Liver (tissue), 10 donors: Measurements from ENCODE around the gene SAA1. TPM values are rescaled to one million over a fixed set of nuclear protein-coding genes. Genes with fewer than 3 reads are reported as not detected.

Source experiments
- DNase-seq: peaks from one replicate; pipeline ENCODE4 v3.0.0-alpha.2; 2017; ENCODE audit warnings: low spot score
- H3K27ac ChIP-seq, 2 donors: one replicate each; pipeline ENCODE4 v1.7.0; 2013; ENCODE audit warnings: inconsistent platforms in 2 of 2, low read length in 2 of 2, control low read depth in 1 of 2, low read depth in 1 of 2, mild to moderate bottlenecking in 1 of 2
- H3K27me3 ChIP-seq, 4 donors: one replicate each; pipeline versions ENCODE4 v1.6.1 to v1.7.0; 2013; ENCODE audit warnings: low read length in 3 of 4, inconsistent platforms in 1 of 4, mild to moderate bottlenecking in 1 of 4, moderate library complexity in 1 of 4; ENCODE audit not compliant: control insufficient read depth in 4 of 4, insufficient read depth in 4 of 4
- H3K36me3 ChIP-seq, 4 donors: one replicate each; pipeline versions ENCODE4 v1.6.1 to v1.7.0; 2013; ENCODE audit warnings: low read length in 3 of 4, mild to moderate bottlenecking in 3 of 4, low read depth in 1 of 4, moderate library complexity in 1 of 4; ENCODE audit not compliant: control insufficient read depth in 4 of 4, insufficient read depth in 3 of 4
- H3K4me1 ChIP-seq, 4 donors: one replicate each; pipeline versions ENCODE4 v1.6.1 to v1.7.0; 2013; ENCODE audit warnings: low read length in 3 of 4, mild to moderate bottlenecking in 3 of 4, moderate library complexity in 1 of 4; ENCODE audit not compliant: control insufficient read depth in 4 of 4, insufficient read depth in 4 of 4
- H3K4me3 ChIP-seq, 3 donors: one replicate each; pipeline versions ENCODE4 v1.6.1 to v1.7.0; 2013; ENCODE audit warnings: low read length in 3 of 3, control low read depth in 1 of 3, low read depth in 1 of 3, mild to moderate bottlenecking in 1 of 3
- H3K9ac ChIP-seq, 2 donors: one replicate each; pipeline ENCODE4 v1.7.0; 2013; ENCODE audit warnings: low read length in 2 of 2, mild to moderate bottlenecking in 2 of 2, moderate library complexity in 2 of 2, control low read depth in 1 of 2, low read depth in 1 of 2
- H3K9me3 ChIP-seq, 4 donors: one replicate each; pipeline versions ENCODE4 v1.6.1 to v1.7.0; 2013; ENCODE audit warnings: low read length in 3 of 4; ENCODE audit not compliant: control insufficient read depth in 4 of 4
- FOXA1 ChIP-seq: IDR thresholded peaks from 2 replicates; pipeline ENCODE4 v1.6.1; 2016; ENCODE audit warnings: antibody characterized with exemption
- FOXA2 ChIP-seq: IDR thresholded peaks from 2 replicates; pipeline ENCODE4 v1.6.1; 2016; ENCODE audit warnings: antibody characterized with exemption
- HNF4A ChIP-seq, 2 donors: conservative IDR thresholded peaks; 2 replicates each; pipeline ENCODE4 v1.6.1; 2016; ENCODE audit warnings: antibody characterized with exemption in 2 of 2, mild to moderate bottlenecking in 2 of 2
- HNF4G ChIP-seq: IDR thresholded peaks from 2 replicates; pipeline ENCODE4 v1.6.1; 2016; ENCODE audit warnings: antibody characterized with exemption
- JUND ChIP-seq, 2 donors: IDR thresholded peaks; 2 replicates each; pipeline ENCODE4 v1.6.1; 2016; ENCODE audit warnings: antibody characterized with exemption in 2 of 2
- NR2F2 ChIP-seq: IDR thresholded peaks from 2 replicates; pipeline ENCODE4 v1.6.1; 2016; ENCODE audit warnings: antibody characterized with exemption
- RXRA ChIP-seq, 2 donors: IDR thresholded peaks; 2 replicates each; pipeline ENCODE4 v1.6.1; 2017 to 2018; ENCODE audit warnings: antibody characterized with exemption in 2 of 2, mild to moderate bottlenecking in 1 of 2
- SP1 ChIP-seq: IDR thresholded peaks from 2 replicates; pipeline ENCODE4 v1.6.1; 2018; ENCODE audit warnings: antibody characterized with exemption, mild to moderate bottlenecking
- TAF1 ChIP-seq: conservative IDR thresholded peaks from 2 replicates; pipeline ENCODE4 v1.6.1; 2016; ENCODE audit warnings: antibody characterized with exemption, mild to moderate bottlenecking
- YY1 ChIP-seq: IDR thresholded peaks from 2 replicates; pipeline ENCODE4 v1.6.1; 2016; ENCODE audit warnings: antibody characterized with exemption, mild to moderate bottlenecking
- WGBS: extraction: QIAGEN DNeasy Blood & Tissue Kit; methylation state at CpG from one replicate; pipeline ENCODE4 v1.1.7; 2013; 5-methylcytosine and 5-hydroxymethylcytosine counted together
- polyA plus RNA-seq, 2 donors: library from polyadenylated mRNA; stranded (reverse) in 1 of 2; unstranded in 1 of 2; fragments of 200-250 nt in 1 of 2; fragments of >200 nt in 1 of 2; fragmentation: Nextera tagmentation in 1 of 2; extraction: Ambion mirVana in 1 of 2; gene quantifications; one replicate each; pipeline versions ENCODE4 v1.2.1 to v1.2.3, GENCODE V29; 2013 to 2015
- small RNA-seq: library from RNA; depleted of rRNA; stranded (forward); fragments of <200 nt; gene quantifications from one replicate; pipeline ENCODE3, GENCODE V24; 2014
- total RNA-seq, 2 donors: library from RNA; depleted of rRNA; stranded (reverse); fragments of >200 nt; gene quantifications; one replicate each; pipeline ENCODE4 v1.2.3, GENCODE V29; 2014
- TF ChIP-seq, protein P1 (sequence below): IDR thresholded peaks from 2 replicates; pipeline ENCODE4 v1.6.1; 2016; ENCODE audit warnings: antibody characterized with exemption
- TF ChIP-seq, protein P2 (sequence below): fragments of 150-350 bp; IDR thresholded peaks from 2 replicates; pipeline ENCODE4 v1.5.1; 2017; ENCODE audit warnings: improper control_type of control experiment, low read depth, low read length; ENCODE audit not compliant: missing input control
- TF ChIP-seq, protein P3 (sequence below): IDR thresholded peaks from 2 replicates; pipeline ENCODE4 v1.6.1; 2016; ENCODE audit warnings: antibody characterized with exemption
- TF ChIP-seq, protein P4 (sequence below): IDR thresholded peaks from 2 replicates; pipeline ENCODE4 v1.6.1; 2016; ENCODE audit warnings: antibody characterized with exemption, mild to moderate bottlenecking
- donor health status: healthy.
- donor health status: healthy.
- donor health status: healthy.
- donor health status: healthy.
- donor health status: healthy.

SAA1 gene
- total and polyA plus RNA-seq, 4 donors = 20.4 to 33,277 (median 21,062) TPM

DNA sequence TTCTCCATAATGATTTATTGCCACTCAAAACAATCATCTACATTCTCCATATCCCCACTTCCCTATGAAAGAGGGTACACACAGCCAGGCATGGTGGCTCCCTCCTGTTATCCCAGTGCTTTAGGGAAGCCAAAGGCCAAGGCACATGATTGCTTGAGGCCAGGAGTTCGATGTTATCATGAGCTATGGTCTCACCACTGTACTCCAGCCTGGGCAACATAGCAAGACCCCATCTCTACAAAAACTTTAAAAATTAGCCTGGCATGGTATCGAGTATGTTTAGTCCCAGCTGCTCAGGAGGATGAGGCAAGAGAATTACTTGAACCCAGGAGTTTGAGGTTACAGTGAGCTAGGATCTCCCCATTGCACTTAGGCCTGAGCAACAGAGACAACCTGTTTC is 49.8 kb downstream of the SAA1 start:
- Histone ChIP-seq H3K36me3 (peaks cover 0 to 4% (median 0%) of the 10 kb centered on the region in 4 donors), H3K9ac (no peak overlapping the region), H3K27me3 (no peaks in the 10 kb centered on the region), H3K9me3 (no peaks in the 10 kb centered on the region), H3K4me1 (peaks cover 3 to 17% (median 10%) of the 10 kb centered on the region in 4 donors), H3K4me3 (no peak overlapping the region), H3K27ac (no peak overlapping the region)
- DNase-seq = no peak
- TF ChIP-seq NR2F2 (no peak), YY1 (no peak), HNF4A (conservative IDR thresholded peaks at IDR 0.05) (no peak), JUND (IDR thresholded peaks at IDR 0.05) (no peak), HNF4G (no peak), RXRA (IDR thresholded peaks at IDR 0.05) (no peak), FOXA2 (no peak), FOXA1 (no peak), TAF1 (no peak), SP1 (no peak)
- TF ChIP-seq, protein P1, sequence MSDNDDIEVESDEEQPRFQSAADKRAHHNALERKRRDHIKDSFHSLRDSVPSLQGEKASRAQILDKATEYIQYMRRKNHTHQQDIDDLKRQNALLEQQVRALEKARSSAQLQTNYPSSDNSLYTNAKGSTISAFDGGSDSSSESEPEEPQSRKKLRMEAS = no peak
- TF ChIP-seq, protein P2, sequence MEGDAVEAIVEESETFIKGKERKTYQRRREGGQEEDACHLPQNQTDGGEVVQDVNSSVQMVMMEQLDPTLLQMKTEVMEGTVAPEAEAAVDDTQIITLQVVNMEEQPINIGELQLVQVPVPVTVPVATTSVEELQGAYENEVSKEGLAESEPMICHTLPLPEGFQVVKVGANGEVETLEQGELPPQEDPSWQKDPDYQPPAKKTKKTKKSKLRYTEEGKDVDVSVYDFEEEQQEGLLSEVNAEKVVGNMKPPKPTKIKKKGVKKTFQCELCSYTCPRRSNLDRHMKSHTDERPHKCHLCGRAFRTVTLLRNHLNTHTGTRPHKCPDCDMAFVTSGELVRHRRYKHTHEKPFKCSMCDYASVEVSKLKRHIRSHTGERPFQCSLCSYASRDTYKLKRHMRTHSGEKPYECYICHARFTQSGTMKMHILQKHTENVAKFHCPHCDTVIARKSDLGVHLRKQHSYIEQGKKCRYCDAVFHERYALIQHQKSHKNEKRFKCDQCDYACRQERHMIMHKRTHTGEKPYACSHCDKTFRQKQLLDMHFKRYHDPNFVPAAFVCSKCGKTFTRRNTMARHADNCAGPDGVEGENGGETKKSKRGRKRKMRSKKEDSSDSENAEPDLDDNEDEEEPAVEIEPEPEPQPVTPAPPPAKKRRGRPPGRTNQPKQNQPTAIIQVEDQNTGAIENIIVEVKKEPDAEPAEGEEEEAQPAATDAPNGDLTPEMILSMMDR = no peak
- TF ChIP-seq, protein P3, sequence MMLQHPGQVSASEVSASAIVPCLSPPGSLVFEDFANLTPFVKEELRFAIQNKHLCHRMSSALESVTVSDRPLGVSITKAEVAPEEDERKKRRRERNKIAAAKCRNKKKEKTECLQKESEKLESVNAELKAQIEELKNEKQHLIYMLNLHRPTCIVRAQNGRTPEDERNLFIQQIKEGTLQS = no peak
- TF ChIP-seq, protein P4, sequence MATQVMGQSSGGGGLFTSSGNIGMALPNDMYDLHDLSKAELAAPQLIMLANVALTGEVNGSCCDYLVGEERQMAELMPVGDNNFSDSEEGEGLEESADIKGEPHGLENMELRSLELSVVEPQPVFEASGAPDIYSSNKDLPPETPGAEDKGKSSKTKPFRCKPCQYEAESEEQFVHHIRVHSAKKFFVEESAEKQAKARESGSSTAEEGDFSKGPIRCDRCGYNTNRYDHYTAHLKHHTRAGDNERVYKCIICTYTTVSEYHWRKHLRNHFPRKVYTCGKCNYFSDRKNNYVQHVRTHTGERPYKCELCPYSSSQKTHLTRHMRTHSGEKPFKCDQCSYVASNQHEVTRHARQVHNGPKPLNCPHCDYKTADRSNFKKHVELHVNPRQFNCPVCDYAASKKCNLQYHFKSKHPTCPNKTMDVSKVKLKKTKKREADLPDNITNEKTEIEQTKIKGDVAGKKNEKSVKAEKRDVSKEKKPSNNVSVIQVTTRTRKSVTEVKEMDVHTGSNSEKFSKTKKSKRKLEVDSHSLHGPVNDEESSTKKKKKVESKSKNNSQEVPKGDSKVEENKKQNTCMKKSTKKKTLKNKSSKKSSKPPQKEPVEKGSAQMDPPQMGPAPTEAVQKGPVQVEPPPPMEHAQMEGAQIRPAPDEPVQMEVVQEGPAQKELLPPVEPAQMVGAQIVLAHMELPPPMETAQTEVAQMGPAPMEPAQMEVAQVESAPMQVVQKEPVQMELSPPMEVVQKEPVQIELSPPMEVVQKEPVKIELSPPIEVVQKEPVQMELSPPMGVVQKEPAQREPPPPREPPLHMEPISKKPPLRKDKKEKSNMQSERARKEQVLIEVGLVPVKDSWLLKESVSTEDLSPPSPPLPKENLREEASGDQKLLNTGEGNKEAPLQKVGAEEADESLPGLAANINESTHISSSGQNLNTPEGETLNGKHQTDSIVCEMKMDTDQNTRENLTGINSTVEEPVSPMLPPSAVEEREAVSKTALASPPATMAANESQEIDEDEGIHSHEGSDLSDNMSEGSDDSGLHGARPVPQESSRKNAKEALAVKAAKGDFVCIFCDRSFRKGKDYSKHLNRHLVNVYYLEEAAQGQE = no peak
- WGBS = 97% methylated on average over 2 of the region's 2 CpGs

DNA sequence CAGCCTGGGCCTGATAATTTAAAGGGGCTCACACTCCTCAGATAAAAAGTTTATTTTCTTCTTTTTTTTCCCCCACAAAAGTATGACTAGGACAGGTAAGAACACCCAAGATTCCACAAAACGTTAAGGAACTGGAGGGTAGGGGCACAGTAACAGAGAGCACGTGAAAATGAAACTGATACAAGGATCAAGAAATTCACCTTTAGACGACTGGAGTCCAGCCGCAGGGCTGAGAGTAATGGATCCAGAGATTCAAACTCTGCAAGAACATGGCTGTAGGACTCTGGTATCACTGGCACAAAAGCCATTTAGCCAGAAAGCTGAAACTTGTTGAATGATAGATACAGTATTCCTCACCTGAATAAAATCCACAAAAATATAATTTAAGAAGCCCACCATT is 51.5 kb downstream of the SAA1 start:
- Histone ChIP-seq H3K9ac (no peak overlapping the region), H3K36me3 (peaks cover 0 to 4% (median 0%) of the 10 kb centered on the region in 4 donors), H3K27ac (no peak overlapping the region), H3K27me3 (no peaks in the 10 kb centered on the region), H3K4me1 (peaks cover 3 to 17% (median 13%) of the 10 kb centered on the region in 4 donors), H3K9me3 (no peaks in the 10 kb centered on the region), H3K4me3 (no peak overlapping the region)
- WGBS = 96% methylated on average over 4 of the region's 4 CpGs
- no peak for DNase-seq
- TF ChIP-seq SP1 (no peak), YY1 (no peak), TAF1 (no peak)

Small RNA genes lying within 50 kb of the gene (small RNA-seq; reads per million reads assigned to genes)
- not detected for gene RNA5SP333
- gene RNA5SP334 = not detected

Other genes starting within 250 kb of the SAA1 start
- gene TPH1, start 220.0 kb upstream of the SAA1 start, total RNA-seq = under 1 TPM; 0.17 to 0.19 TPM
- gene TPH1, start 220.0 kb upstream of the SAA1 start, polyA plus RNA-seq = under 1 TPM; 0.01 to 0.04 TPM
- gene SAAL1, start 160.2 kb upstream of the SAA1 start, total RNA-seq = 10 to 100 TPM in 1 of 2 donors, 1 to 10 TPM in 1; 5.6 to 10.6 TPM
- gene SAAL1, start 160.2 kb upstream of the SAA1 start, polyA plus RNA-seq = 1 to 10 TPM; 3.6 to 4.4 TPM
- not detected for gene MRGPRX3, start 133.7 kb upstream of the SAA1 start, total RNA-seq
- not detected for gene MRGPRX3, start 133.7 kb upstream of the SAA1 start, polyA plus RNA-seq
- gene MRGPRX4, start 93.4 kb upstream of the SAA1 start, total RNA-seq = not detected
- gene MRGPRX4, start 93.4 kb upstream of the SAA1 start, polyA plus RNA-seq = not detected
- gene SAA4, start 29.5 kb upstream of the SAA1 start, total RNA-seq = 100 to 1,000 TPM in 1 of 2 donors, 10 to 100 TPM in 1; 84.9 to 792 TPM
- gene SAA4, start 29.5 kb upstream of the SAA1 start, polyA plus RNA-seq = 1,000 to 10,000 TPM; 1,462 to 4,017 TPM
- over 10,000 TPM in 1 of 2 donors, 1 to 10 TPM in 1; 6.4 to 27,037 TPM for gene SAA2, start 17.6 kb upstream of the SAA1 start, total RNA-seq
- over 10,000 TPM; 14,460 to 26,704 TPM for gene SAA2, start 17.6 kb upstream of the SAA1 start, polyA plus RNA-seq
- 100 to 1,000 TPM in 1 of 2 donors, 10 to 100 TPM in 1; 15.7 to 134 TPM for gene HPS5, start 55.9 kb downstream of the SAA1 start, total RNA-seq
- gene HPS5, start 55.9 kb downstream of the SAA1 start, polyA plus RNA-seq = 10 to 100 TPM; 21.9 to 26.5 TPM
- gene GTF2H1, start 56.3 kb downstream of the SAA1 start, total RNA-seq = 10 to 100 TPM; 25.4 to 37.7 TPM
- gene GTF2H1, start 56.3 kb downstream of the SAA1 start, polyA plus RNA-seq = 10 to 100 TPM; 11.9 to 12.0 TPM
- gene LDHA, start 128.3 kb downstream of the SAA1 start, total RNA-seq = 100 to 1,000 TPM; 215 to 799 TPM
- gene LDHA, start 128.3 kb downstream of the SAA1 start, polyA plus RNA-seq = 100 to 1,000 TPM; 491 to 911 TPM
- under 1 TPM in 1 of 2 donors, not detected in 1; 0.14 TPM for gene LDHC, start 146.1 kb downstream of the SAA1 start, total RNA-seq
- gene LDHC, start 146.1 kb downstream of the SAA1 start, polyA plus RNA-seq = 1 to 10 TPM; 1.1 to 2.6 TPM
- gene LDHAL6A, start 189.6 kb downstream of the SAA1 start, total RNA-seq = not detected
- under 1 TPM in 1 of 2 donors, not detected in 1; 0.28 TPM for gene LDHAL6A, start 189.6 kb downstream of the SAA1 start, polyA plus RNA-seq